ENCODE measurements around the gene GRIN3B.
"Not testable (repeated sequence)": the region's sequence is repeated elsewhere in the genome, so short reads cannot be mapped to it uniquely, and the experiment has no call there.

DNA sequence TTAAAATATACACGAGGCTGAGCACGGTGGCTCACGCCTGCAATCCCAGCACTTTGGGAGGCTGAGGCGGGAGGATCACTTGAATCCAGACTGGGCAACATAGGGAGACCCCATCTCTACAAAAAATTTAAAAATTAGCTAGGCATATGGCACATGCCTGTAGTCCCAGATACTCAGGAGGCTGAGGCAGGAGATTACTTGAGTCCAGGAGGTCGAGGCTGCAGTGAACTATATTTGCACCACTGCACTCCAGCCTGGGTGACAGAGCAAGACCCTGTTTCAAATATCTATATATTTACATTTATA lies 23.6 kb downstream of the GRIN3B start:
- TF ChIP-seq ZNF24 (IDR thresholded peaks at IDR 0.05); CBX5 (IDR thresholded peaks at IDR 0.05; ENCODE audit: low read depth); RB1 (IDR thresholded peaks at IDR 0.05; ENCODE audit: borderline replicate concordance); MTA2 (IDR thresholded peaks at IDR 0.05; ENCODE audit: low read depth); ZNF274 (IDR thresholded peaks at IDR 0.05; ENCODE audit: insufficient read depth, insufficient read length); SMC3 (IDR thresholded peaks at IDR 0.05; ENCODE audit: borderline replicate concordance, low read length): not testable (repeated sequence)
- TF ChIP-seq, protein P1, sequence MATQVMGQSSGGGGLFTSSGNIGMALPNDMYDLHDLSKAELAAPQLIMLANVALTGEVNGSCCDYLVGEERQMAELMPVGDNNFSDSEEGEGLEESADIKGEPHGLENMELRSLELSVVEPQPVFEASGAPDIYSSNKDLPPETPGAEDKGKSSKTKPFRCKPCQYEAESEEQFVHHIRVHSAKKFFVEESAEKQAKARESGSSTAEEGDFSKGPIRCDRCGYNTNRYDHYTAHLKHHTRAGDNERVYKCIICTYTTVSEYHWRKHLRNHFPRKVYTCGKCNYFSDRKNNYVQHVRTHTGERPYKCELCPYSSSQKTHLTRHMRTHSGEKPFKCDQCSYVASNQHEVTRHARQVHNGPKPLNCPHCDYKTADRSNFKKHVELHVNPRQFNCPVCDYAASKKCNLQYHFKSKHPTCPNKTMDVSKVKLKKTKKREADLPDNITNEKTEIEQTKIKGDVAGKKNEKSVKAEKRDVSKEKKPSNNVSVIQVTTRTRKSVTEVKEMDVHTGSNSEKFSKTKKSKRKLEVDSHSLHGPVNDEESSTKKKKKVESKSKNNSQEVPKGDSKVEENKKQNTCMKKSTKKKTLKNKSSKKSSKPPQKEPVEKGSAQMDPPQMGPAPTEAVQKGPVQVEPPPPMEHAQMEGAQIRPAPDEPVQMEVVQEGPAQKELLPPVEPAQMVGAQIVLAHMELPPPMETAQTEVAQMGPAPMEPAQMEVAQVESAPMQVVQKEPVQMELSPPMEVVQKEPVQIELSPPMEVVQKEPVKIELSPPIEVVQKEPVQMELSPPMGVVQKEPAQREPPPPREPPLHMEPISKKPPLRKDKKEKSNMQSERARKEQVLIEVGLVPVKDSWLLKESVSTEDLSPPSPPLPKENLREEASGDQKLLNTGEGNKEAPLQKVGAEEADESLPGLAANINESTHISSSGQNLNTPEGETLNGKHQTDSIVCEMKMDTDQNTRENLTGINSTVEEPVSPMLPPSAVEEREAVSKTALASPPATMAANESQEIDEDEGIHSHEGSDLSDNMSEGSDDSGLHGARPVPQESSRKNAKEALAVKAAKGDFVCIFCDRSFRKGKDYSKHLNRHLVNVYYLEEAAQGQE (IDR thresholded peaks at IDR 0.05; ENCODE audit: low read depth, low read length) = not testable (repeated sequence)
- TF ChIP-seq, protein P2, sequence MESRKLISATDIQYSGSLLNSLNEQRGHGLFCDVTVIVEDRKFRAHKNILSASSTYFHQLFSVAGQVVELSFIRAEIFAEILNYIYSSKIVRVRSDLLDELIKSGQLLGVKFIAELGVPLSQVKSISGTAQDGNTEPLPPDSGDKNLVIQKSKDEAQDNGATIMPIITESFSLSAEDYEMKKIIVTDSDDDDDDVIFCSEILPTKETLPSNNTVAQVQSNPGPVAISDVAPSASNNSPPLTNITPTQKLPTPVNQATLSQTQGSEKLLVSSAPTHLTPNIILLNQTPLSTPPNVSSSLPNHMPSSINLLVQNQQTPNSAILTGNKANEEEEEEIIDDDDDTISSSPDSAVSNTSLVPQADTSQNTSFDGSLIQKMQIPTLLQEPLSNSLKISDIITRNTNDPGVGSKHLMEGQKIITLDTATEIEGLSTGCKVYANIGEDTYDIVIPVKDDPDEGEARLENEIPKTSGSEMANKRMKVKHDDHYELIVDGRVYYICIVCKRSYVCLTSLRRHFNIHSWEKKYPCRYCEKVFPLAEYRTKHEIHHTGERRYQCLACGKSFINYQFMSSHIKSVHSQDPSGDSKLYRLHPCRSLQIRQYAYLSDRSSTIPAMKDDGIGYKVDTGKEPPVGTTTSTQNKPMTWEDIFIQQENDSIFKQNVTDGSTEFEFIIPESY (IDR thresholded peaks at IDR 0.05) = not testable (repeated sequence)

All from GM12878 (cell line).